Renal pelvis (tissue), 4 donors: ENCODE data around the gene ZNF440. TPM values are rescaled to one million over a fixed set of nuclear protein-coding genes. Genes with fewer than 3 reads are reported as not detected.
"Not testable (repeated sequence)": the region's sequence is repeated elsewhere in the genome, so short reads cannot be mapped to it uniquely, and the experiment has no call there.

ENCODE experiments used
- DNase-seq: peaks from one replicate; pipeline ENCODE4 v3.0.0-alpha.2; 2013
- polyA plus RNA-seq, 3 donors: library from polyadenylated mRNA; unstranded; fragments of 120-200 nt; gene quantifications; one replicate each; pipeline ENCODE4 v1.2.1, GENCODE V29; 2013; ENCODE audit not compliant: insufficient read length in 3 of 3

Gene ZNF440
- polyA plus RNA-seq, 3 donors = 11.6 to 25.8 (median 20.8) TPM

DNA sequence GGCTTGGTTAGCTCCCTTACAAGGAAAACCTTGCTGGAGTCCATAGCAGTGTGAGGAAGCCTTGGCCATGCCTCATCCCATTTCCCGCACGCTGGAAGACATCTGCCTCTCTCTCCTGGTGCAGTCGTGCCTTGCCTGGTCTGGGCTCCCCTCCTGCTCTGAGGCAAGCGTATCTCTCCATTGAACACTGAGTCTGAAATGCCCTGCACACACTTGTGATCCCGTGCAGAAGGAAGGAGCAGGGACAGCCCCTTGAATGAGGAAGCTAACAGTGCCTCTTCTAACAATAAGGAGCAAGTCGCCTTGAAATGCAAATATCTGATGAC is 407 bp upstream of the ZNF440 start:
- DNase-seq = no peak

DNA sequence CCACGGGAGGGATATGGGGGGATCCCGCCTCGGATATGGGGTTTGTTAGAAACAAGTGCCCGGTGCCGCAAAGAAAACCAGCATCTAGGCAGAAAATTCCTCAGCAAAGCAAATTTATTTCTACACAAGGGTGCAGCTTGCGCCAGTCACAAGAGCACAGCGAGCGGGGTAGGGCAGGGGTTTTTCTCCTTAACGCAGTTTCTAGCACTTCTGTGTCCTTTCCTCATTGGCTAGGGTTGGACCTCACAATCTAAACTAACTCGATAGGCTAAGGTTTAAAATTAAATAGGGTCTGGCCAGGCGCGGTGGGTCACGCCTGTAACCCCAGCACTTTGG is 595 bp downstream of the ZNF440 start:
- DNase-seq = peak; percentile 37

- no peak for DNase-seq
Measured at GRCh38 chr19:11821474-11822109, 7.5 kb downstream of the ZNF440 start.

- not testable (repeated sequence) for DNase-seq
Measured at GRCh38 chr19:11828957-11829876, 15.1 kb downstream of the ZNF440 start.

DNA sequence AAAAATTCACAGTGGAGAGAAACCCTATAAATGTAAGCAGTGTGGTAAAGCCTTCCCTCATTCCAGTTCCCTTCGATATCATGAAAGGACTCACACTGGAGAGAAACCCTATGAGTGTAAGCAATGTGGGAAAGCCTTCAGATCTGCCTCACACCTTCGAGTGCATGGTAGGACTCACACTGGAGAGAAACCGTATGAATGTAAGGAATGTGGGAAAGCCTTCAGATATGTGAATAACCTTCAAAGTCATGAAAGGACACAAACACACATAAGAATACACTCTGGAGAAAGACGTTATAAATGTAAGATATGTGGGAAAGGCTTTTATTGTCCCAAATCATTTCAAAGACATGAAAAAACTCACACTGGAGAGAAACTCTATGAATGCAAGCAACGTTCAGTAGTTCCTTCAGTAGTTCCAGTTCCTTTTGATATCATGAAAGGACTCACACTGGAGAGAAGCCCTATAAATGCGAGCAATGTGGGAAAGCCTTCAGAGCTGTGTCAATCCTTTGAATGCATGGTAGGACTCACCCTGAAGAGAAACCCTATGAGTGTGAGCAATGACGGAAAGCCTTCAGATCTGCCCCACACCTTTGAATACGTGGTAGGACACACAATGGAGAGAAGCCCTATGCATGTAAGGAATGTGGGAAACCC is 18.3 kb downstream of the ZNF440 start:
- no peak for DNase-seq

DNA sequence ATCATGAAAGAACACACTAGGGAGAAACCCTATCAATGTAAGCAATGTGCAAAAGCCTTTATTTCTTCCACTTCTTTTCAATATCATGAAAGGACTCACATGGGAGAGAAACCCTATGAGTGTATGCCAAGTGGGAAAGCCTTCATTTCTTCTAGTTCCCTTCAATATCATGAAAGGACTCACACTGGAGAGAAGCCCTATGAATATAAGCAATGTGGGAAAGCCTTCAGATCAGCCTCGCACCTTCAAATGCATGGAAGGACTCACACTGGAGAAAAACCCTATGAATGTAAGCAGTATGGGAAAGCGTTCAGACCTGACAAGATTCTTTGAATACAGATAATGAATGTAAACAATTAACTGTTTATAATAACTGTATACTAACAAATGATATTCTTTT is 19.5 kb downstream of the ZNF440 start:
- no peak for DNase-seq

DNA sequence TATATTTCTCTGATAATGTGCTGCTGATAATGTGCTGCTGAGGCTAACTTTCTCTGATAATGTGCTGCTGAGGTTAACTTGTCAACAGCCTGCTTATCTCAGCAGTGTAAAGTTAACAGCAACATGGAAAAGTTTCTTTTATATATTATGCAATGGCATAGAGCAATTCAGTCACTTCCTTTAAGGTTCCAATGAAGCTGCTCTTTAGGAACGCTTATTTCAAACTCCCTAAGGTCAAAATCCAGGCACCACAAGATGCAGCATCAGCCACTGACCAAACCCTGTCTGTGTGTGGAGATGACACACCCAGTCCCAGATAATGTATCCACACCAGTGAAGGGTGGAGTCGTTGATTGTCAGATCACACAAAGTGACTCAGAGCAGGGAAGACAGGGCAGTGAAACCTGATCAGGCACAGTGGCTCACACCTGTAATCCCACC is 21.6 kb downstream of the ZNF440 start:
- not testable (repeated sequence) for DNase-seq

DNA sequence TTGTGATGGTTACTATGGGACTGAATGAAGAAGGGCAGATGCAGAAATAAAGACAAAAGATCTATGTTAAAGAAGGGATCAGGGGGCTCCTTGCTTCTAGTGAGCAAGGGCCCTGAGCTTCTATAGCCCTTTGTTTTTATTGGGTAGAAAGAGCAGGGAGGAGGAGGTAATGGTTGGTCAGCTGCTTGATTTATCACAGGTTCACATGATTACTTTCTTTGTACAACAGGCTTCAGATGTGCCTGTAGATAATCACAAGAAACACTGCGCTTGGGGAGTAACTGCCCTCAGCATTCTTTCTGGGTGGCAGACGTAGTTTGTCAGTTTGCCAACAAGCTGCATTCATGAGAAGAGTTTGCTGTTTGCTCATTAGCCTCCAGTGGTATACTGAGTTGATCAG is 29.6 kb downstream of the ZNF440 start:
- DNase-seq = peak; percentile 50

GRCh38 chr19:11847615-11848014 is 33.5 kb downstream of the ZNF440 start:
- DNase-seq = not testable (repeated sequence)

DNA sequence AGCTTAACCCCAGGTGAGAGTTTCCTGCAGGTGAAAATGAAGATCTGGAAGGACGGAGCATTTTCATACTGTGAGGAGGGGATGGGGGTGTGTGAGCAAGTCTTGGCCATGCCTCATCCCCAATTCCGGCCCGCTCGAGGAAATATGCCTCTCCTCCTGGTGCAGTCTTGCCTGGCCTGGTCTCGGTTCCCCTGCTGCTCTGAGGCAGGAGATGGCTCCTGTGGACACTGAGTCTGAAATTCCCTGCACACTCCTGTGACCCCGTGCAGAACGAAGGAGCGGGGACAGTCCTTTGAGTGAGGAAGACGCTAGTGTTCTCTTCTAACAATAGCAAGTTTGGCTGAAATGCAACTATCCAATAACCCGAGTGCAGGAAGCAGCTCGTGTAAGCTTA is 34.1 kb downstream of the ZNF440 start:
- DNase-seq = no peak

DNA sequence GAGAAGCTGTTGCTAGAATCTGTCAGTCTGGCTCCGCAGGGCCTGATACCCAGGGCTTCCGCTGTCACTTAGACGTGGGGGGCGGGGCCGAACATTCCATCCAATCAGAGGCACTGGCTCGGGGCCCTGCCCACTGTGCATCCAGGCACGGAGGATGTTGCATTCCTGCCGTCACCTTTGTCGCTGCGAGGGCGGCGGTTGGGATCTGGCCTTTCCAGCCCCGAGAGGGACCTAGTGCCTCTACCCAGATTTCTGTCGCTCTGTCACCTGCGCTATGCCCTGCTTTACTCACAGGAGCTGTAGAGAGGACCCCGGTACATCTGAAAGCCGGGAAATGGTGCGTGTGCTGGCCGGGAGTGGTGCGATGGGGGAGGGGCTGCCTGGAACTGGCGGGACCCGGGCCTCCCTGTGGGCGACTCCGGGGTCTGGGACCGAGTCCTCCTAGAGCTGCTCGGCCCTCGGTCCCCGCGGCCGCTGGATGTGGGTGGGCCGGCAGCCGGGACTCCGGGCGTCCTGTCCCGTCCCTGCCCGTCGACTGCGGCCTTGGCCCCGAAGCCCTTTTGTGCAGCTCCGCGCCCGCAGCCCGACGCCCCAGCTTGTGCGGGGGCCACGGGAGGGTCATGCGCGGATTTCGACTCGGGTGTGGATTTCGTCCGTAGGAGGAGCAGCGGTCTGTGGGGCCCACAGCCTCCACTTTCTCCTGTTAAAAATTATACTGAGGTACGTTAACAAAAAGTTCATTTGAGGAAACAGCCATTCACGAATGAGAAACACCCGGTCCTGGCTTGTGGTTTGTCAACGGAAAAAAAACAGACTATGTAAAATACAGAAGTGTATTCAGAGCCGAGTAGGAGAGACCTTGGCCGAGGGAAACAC is 34.8 kb downstream of the ZNF440 start, which contains the start of gene ZNF439:
TSS of gene ZNF439 (plus strand) at position 133 of the 876 bp plus-strand sequence. CDS start at position 275, 142 bp downstream.
- peak; percentile 95 for DNase-seq

DNA sequence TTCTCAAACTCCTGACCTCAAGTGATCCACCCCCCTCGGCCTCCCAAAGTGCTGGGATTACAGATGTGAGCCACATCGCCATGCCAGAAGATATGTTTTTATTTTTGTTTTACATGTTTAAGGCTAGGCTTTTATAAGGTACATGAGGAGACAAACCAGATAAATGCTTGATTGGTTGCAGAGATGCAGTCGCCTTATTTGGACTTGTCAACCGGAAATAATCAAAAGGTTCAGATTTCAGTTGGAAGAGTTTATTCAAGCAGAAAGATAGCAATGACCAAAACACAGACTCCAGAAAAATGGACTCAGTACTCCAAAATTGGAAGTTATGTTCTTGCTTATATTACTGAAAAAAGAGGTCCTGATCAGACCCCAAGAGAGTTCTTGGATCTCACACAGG is 36.2 kb downstream of the ZNF440 start:
- DNase-seq = not testable (repeated sequence)

GRCh38 chr19:11853358-11853757 is 39.3 kb downstream of the ZNF440 start:
- no peak for DNase-seq

DNA sequence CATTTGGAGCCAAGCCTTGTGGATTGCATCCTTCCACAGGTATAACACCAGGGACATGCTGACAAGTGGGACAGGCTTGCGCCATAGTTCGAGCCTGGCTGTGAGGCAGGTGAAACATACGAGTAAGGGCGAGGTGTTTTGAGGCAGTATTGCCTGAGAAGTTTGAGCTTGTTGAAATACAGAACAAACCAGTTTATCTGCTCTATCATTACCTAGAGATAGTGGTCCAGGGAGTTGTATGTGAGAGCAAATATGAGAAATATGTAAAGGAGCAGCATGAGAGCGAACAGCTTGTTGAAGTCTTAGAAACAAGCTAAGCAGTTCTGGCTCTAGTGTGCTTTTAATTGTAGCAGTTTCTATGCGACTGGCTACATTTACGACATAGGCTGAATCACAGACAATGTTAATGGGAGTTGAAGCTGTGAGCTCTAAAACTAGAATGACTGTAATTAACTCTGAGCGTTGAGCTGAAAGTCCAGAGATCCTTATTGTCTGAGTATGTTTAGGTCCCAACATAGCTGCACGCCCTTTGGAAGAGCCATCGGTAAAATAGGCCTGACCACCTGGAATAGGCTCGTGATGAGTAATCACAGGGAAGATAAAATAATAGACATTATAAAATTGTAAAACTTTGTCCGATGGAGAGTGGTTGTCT is 42.6 kb downstream of the ZNF440 start:
- no peak for DNase-seq

GRCh38 chr19:11860721-11861120 is 46.6 kb downstream of the ZNF440 start:
- no peak for DNase-seq

DNA sequence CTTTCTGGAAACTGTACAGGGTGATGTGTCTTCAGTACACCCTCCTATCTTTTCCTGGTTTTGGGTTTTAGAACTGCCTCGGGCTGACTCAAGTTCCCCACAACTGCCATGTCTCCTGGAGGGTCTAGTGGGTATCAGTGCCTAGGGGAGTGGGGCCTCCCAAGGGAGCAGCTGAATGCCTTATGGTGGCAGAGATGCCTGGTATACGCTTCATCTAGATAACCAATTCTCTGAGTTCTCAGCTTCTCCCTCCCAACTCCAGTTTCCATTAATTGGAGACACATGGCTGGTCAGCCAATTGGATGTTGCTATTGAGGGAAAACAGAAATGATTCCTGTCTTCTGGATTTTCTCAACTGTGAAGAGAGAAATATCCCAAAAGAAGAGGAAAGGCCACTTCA is 47.2 kb downstream of the ZNF440 start:
- DNase-seq = no peak

GRCh38 chr19:11867766-11868165 is 53.7 kb downstream of the ZNF440 start:
- DNase-seq = not testable (repeated sequence)

DNA sequence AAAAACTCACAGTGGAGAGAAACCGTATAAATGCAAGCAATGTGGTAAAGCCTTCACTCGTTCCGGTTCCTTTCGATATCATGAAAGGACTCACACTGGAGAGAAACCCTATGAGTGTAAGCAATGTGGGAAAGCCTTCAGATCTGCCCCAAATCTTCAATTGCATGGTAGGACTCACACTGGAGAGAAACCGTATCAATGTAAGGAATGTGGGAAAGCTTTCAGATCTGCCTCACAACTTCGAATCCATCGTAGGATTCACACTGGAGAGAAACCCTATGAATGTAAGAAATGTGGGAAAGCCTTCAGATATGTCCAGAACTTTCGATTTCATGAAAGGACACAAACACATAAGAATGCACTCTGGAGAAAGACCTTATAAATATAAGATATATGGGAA is 54.1 kb downstream of the ZNF440 start:
- no peak for DNase-seq

- DNase-seq = no peak
Measured at GRCh38 chr19:11872624-11873023, 58.6 kb downstream of the ZNF440 start.

GRCh38 chr19:11873762-11874161 is 59.7 kb downstream of the ZNF440 start:
- no peak for DNase-seq

GRCh38 chr19:11879687-11880266 is 65.7 kb downstream of the ZNF440 start:
- DNase-seq = not testable (repeated sequence)
